ENCODE measurements around the gene CTSE. TPM values are rescaled to one million over a fixed set of nuclear protein-coding genes. Genes with fewer than 3 reads are reported as not detected.

Gene CTSE
- total and polyA plus RNA-seq, 9 of the 15 experiments (the other 6 are each of a cell fraction or from before 2014, with no cell fraction given): 0.04 to 0.18 (median 0.09) TPM; not detected in 4

DNA sequence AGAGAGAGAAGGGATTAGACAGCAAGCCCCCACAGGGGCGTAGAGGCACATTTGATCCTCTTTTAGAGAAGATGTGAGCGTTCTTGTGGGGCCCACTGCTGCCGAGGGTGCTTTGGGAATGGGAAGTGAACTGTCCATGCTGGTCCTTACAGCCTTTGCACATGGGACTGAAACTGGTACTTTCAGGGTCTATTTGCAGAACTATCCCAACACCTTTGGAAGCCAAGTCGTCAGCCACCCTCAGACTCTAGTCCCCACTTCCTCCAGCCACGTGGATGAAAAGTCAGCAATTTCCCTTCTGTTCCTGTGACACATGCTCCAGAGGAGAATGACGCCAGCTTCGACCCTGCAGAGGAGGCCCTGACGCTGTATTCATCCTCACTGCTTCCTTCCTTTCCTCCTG is 17.9 kb downstream of the CTSE start:
- TF ChIP-seq, protein P1, sequence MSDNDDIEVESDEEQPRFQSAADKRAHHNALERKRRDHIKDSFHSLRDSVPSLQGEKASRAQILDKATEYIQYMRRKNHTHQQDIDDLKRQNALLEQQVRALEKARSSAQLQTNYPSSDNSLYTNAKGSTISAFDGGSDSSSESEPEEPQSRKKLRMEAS (CRISPR knock-in tag; IDR thresholded peaks at IDR 0.05): peak; percentile 54
- TF ChIP-seq TAL1 (IDR thresholded peaks at IDR 0.05) (no peak), C11orf30 (IDR thresholded peaks at IDR 0.05; ENCODE audit: low read depth) (peak; percentile 35; the same call in 1 of the 2 replicates)
- TF ChIP-seq, protein P2, sequence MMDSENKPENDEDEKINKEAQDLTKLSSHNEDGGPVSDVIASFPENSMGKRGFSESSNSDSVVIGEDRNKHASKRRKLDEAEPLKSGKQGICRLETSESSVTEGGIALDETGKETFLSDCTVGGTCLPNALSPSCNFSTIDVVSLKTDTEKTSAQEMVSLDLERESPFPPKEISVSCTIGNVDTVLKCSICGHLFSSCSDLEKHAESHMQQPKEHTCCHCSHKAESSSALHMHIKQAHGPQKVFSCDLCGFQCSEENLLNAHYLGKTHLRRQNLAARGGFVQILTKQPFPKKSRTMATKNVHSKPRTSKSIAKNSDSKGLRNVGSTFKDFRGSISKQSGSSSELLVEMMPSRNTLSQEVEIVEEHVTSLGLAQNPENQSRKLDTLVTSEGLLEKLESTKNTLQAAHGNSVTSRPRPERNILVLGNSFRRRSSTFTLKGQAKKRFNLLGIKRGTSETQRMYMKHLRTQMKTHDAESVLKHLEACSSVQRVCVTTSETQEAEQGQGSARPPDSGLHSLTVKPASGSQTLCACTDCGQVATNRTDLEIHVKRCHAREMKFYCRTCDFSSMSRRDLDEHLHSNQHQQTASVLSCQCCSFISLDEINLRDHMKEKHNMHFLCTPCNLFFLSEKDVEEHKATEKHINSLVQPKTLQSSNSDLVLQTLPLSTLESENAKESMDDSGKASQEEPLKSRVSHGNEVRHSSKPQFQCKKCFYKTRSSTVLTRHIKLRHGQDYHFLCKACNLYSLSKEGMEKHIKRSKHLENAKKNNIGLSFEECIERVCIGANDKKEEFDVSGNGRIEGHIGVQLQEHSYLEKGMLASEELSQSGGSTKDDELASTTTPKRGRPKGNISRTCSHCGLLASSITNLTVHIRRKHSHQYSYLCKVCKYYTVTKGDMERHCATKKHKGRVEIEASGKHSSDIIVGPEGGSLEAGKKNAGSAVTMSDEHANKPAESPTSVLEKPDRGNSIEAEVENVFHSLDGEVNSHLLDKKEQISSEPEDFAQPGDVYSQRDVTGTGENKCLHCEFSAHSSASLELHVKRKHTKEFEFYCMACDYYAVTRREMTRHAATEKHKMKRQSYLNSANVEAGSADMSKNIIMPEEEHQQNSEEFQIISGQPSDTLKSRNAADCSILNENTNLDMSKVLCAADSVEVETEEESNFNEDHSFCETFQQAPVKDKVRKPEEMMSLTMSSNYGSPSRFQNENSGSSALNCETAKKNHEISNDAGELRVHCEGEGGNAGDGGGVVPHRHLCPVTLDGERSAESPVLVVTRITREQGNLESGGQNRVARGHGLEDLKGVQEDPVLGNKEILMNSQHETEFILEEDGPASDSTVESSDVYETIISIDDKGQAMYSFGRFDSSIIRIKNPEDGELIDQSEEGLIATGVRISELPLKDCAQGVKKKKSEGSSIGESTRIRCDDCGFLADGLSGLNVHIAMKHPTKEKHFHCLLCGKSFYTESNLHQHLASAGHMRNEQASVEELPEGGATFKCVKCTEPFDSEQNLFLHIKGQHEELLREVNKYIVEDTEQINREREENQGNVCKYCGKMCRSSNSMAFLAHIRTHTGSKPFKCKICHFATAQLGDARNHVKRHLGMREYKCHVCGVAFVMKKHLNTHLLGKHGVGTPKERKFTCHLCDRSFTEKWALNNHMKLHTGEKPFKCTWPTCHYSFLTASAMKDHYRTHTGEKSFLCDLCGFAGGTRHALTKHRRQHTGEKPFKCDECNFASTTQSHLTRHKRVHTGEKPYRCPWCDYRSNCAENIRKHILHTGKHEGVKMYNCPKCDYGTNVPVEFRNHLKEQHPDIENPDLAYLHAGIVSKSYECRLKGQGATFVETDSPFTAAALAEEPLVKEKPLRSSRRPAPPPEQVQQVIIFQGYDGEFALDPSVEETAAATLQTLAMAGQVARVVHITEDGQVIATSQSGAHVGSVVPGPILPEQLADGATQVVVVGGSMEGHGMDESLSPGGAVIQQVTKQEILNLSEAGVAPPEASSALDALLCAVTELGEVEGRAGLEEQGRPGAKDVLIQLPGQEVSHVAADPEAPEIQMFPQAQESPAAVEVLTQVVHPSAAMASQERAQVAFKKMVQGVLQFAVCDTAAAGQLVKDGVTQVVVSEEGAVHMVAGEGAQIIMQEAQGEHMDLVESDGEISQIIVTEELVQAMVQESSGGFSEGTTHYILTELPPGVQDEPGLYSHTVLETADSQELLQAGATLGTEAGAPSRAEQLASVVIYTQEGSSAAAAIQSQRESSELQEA (IDR thresholded peaks at IDR 0.05; ENCODE audit: low read depth): no peak
- TF ChIP-seq, protein P3, sequence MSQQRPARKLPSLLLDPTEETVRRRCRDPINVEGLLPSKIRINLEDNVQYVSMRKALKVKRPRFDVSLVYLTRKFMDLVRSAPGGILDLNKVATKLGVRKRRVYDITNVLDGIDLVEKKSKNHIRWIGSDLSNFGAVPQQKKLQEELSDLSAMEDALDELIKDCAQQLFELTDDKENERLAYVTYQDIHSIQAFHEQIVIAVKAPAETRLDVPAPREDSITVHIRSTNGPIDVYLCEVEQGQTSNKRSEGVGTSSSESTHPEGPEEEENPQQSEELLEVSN (IDR thresholded peaks at IDR 0.05; ENCODE audit: borderline replicate concordance in 1 of 2, extremely low read depth in 1 of 2, insufficient read depth in 1 of 2, insufficient read length in 1 of 2, low read depth in 1 of 2, low read length in 1 of 2, poor library complexity in 1 of 2, severe bottlenecking in 1 of 2): peak in 1 of 2 experiments; percentile 15
- 2% methylated on average over 8 of the region's 8 CpGs for WGBS (ENCODE audit: insufficient coverage, low coverage, missing lambda C conversion rate)
- no peak for FAIRE-seq
- Histone ChIP-seq H4K20me1 (replicated peaks; ENCODE audit: control insufficient read depth, insufficient read depth, low read length) (no peaks in the 10 kb centered on the region; the same call in none of the 2 replicates), H3K27me3 (ENCODE audit: control insufficient read depth in 2 of 2, insufficient read depth in 2 of 2, low read length in 2 of 2) (peaks cover 20 to 57% of the 10 kb centered on the region in 2 experiments), H3K9ac (ENCODE audit: insufficient read depth in 1 of 2, low read depth in 2 of 2, low read length in 2 of 2) (no peak overlapping the region), H3K27ac (ENCODE audit: extremely low read depth, low read depth, low read length) (no peak overlapping the region), H3K4me3 (no peak overlapping the region), H3K4me1 (replicated peaks in 1 of 2; ENCODE audit: control insufficient read depth in 2 of 2, insufficient read depth in 2 of 2, low read length in 2 of 2) (peaks cover 8 to 16% of the 10 kb centered on the region in 2 experiments), H3K9me3 (replicated peaks; ENCODE audit: control insufficient read depth, insufficient read depth, low read depth, low read length) (no peaks in the 10 kb centered on the region), H3K4me2 (ENCODE audit: insufficient read depth, low read length) (no peak overlapping the region), H3K9me1 (ENCODE audit: control insufficient read depth, insufficient read depth, low read length) (no peaks in the 10 kb centered on the region), H2AFZ (ENCODE audit: low read depth, low read length) (no peak overlapping the region), H3K36me3 (ENCODE audit: control insufficient read depth, insufficient read depth, low read length) (no peaks in the 10 kb centered on the region), H3K79me2 (ENCODE audit: control insufficient read depth, insufficient read depth, low read length) (no peaks in the 10 kb centered on the region)
- BruUV-seq (replicated peaks): no TSS peak
- in situ Hi-C loops (cut with MboI): no loop called here
- DNase-seq (ENCODE audit: extremely low read depth in 1 of 4, low spot score in 3 of 4): no peak
- intact Hi-C loops (cut with micrococcal nuclease): no loop called here
- ATAC-seq: no peak
- POLR2A ChIA-PET: interaction anchor here (1.0 kb wide), 1 partner anchor 37 kb away, joined by 3 read pairs; no protein-coding TSS in a partner anchor
- CTCF ChIA-PET (ENCODE audit: low intra/inter-chr PET ratio): no interaction called here
